Calu3 (cell line): ENCODE results near the gene NRL. TPM values are rescaled to one million over a fixed set of nuclear protein-coding genes. Genes with fewer than 3 reads are reported as not detected.

Source experiments
- BruUV-seq: library from RNA; stranded (reverse); fragments of 400-500 nt; replicated peaks from 2 replicates; lab custom pipeline; 2021; lab: Mats Ljungman, UMichigan
- CTCF ChIA-PET: fragments of 300-600 bp; sonication (Branson Sonifier 250); formaldehyde crosslinking; loops from one replicate; lab custom pipeline; 2022; ENCODE audit warnings: antibody characterized with exemption; lab: Charles Lee
- DNase-seq: peaks from one replicate; pipeline ENCODE4 v3.0.0; 2022
- H3K27ac Mint-ChIP-seq: one replicate; pipeline ENCODE4 v1.8.0; 2022; ENCODE audit warnings: mixed read lengths; ENCODE audit not compliant: unreplicated experiment
- H3K27me3 Mint-ChIP-seq: one replicate; pipeline ENCODE4 v1.8.0; 2022; ENCODE audit warnings: mixed read lengths; ENCODE audit not compliant: unreplicated experiment
- H3K36me3 Mint-ChIP-seq: one replicate; pipeline ENCODE4 v1.8.0; 2022; ENCODE audit warnings: mild to moderate bottlenecking, moderate library complexity, mixed read lengths; ENCODE audit not compliant: insufficient read depth, unreplicated experiment
- H3K4me1 Mint-ChIP-seq: one replicate; pipeline ENCODE4 v1.8.0; 2022; ENCODE audit warnings: mild to moderate bottlenecking, low read depth, mixed read lengths; ENCODE audit not compliant: unreplicated experiment
- H3K4me3 Mint-ChIP-seq: one replicate; pipeline ENCODE4 v1.8.0; 2022; ENCODE audit warnings: mild to moderate bottlenecking, low read depth, moderate library complexity, mixed read lengths; ENCODE audit not compliant: unreplicated experiment
- H3K9me3 Mint-ChIP-seq: one replicate; pipeline ENCODE4 v1.8.0; 2022; ENCODE audit warnings: low read depth, mixed read lengths; ENCODE audit not compliant: unreplicated experiment
- CTCF ChIP-seq: fragments of 200-600 bp; IDR thresholded peaks from one replicate; pipeline ENCODE4 v1.8.0; 2022; ENCODE audit warnings: antibody characterized with exemption; ENCODE audit not compliant: unreplicated experiment
- intact Hi-C: fragments of 100-400 bp; cut with micrococcal nuclease; formaldehyde crosslinking; loops from one replicate; pipeline ENCODE4 v1.10.0; 2022; ENCODE audit not compliant: unreplicated experiment
- total RNA-seq: library from RNA; stranded (reverse); gene quantifications from 2 replicates; pipeline ENCODE4 v1.2.3, GENCODE V29; 2022

Gene NRL
- total RNA-seq, 1 experiment from 2014 or later: 2.3 TPM

- no peaks in the 10 kb centered on the region for H3K27me3 Mint-ChIP-seq
- TF ChIP-seq CTCF: no peak
- peaks cover 66% of the 10 kb centered on the region for H3K36me3 Mint-ChIP-seq
- no peak overlapping the region for H3K4me3 Mint-ChIP-seq
- no peak overlapping the region for H3K27ac Mint-ChIP-seq
- no peaks in the 10 kb centered on the region for H3K9me3 Mint-ChIP-seq
- H3K4me1 Mint-ChIP-seq: peaks cover 33% of the 10 kb centered on the region
- DNase-seq: no peak
- intact Hi-C loops: no loop called here
- BruUV-seq: no TSS peak
- CTCF ChIA-PET: no interaction called here
These were observed 28.8 kb upstream of the NRL start for GRCh38 chr14:24143511-24143910.

GRCh38 chr14:24141097-24141880 is 26.5 kb upstream of the NRL start, which contains the start of gene EMC9:
Gene EMC9 (minus strand): TSS chr14:24141591. CDS start chr14:24141304, 287 bp downstream.
- H3K36me3 Mint-ChIP-seq: peaks cover 63% of the 10 kb centered on the region
- peak within 1 kb of the TSS; percentile 89 for H3K4me3 Mint-ChIP-seq
- H3K27me3 Mint-ChIP-seq: no peaks in the 10 kb centered on the region
- TF ChIP-seq CTCF: no peak
- intact Hi-C loops: loop anchor here (2.0 kb wide), 1 partner anchor 26 kb away; the partner anchor contains the start of genes DCAF11 and NRL
- peak within 1 kb of the TSS; percentile 88 for H3K27ac Mint-ChIP-seq
- peaks cover 38% of the 10 kb centered on the region for H3K4me1 Mint-ChIP-seq
- CTCF ChIA-PET: interaction anchor here (0.8 to 1.7 kb wide), 5 partner anchors 20 to 48 kb away, joined by 3 to 7 read pairs (median 5); partner anchors contain the start of genes DCAF11, IRF9 and NRL
- no peaks in the 10 kb centered on the region for H3K9me3 Mint-ChIP-seq
- BruUV-seq: TSS peak; percentile 2
- peak; percentile 98 for DNase-seq

GRCh38 chr14:24139272-24139934 is 24.7 kb upstream of the NRL start:
- intact Hi-C loops: no loop called here
- CTCF ChIA-PET: no interaction called here
- no TSS peak for BruUV-seq
- Mint-ChIP-seq H3K9me3 (no peaks in the 10 kb centered on the region), H3K27me3 (no peaks in the 10 kb centered on the region), H3K27ac (no peak overlapping the region), H3K36me3 (peaks cover 62% of the 10 kb centered on the region), H3K4me1 (peaks cover 37% of the 10 kb centered on the region), H3K4me3 (peak overlapping the region; percentile 89)
- TF ChIP-seq CTCF: no peak
- peak; percentile 36 for DNase-seq

- Mint-ChIP-seq H3K4me3 (peak overlapping the region; percentile 89), H3K36me3 (peaks cover 62% of the 10 kb centered on the region), H3K27me3 (no peaks in the 10 kb centered on the region), H3K9me3 (no peaks in the 10 kb centered on the region), H3K27ac (no peak overlapping the region), H3K4me1 (peaks cover 30% of the 10 kb centered on the region)
- TF ChIP-seq CTCF: no peak
- no TSS peak for BruUV-seq
- intact Hi-C loops: no loop called here
- CTCF ChIA-PET: no interaction called here
- DNase-seq: no peak
These were observed 23.9 kb upstream of the NRL start for GRCh38 chr14:24138396-24139271.
